Esophagus squamous epithelium (tissue), 5 donors: ENCODE data around the gene TGFB1. TPM values are rescaled to one million over a fixed set of nuclear protein-coding genes. Genes with fewer than 3 reads are reported as not detected.

Experiments used
- DNase-seq: peaks from one replicate; lab custom pipeline; 2025; lab: John Stamatoyannopoulos, UW
- H3K27ac ChIP-seq, 4 donors: fragments of 200-600 bp; sonication (generic); one replicate each; pipeline ENCODE4 v1.5.1; 2016 to 2019; ENCODE audit warnings: mild to moderate bottlenecking in 1 of 4
- H3K27me3 ChIP-seq, 4 donors: fragments of 200-600 bp; sonication (generic); 1 replicate in 3 of 4; 2 replicates in 1 of 4; pipeline versions ENCODE4 v1.5.1 to v1.6.0; 2017 to 2021; ENCODE audit warnings: antibody characterized with exemption in 1 of 4
- H3K36me3 ChIP-seq, 3 donors: fragments of 200-600 bp; sonication (generic); one replicate each; pipeline ENCODE4 v1.5.1; 2016 to 2019
- H3K4me1 ChIP-seq, 3 donors: fragments of 200-600 bp; sonication (generic); one replicate each; pipeline ENCODE4 v1.5.1; 2017 to 2019
- H3K4me3 ChIP-seq, 4 donors: fragments of 200-600 bp; sonication (generic); 1 replicate in 3 of 4; 2 replicates in 1 of 4; pipeline ENCODE4 v1.5.1; 2016 to 2019; ENCODE audit warnings: mild to moderate bottlenecking in 2 of 4, moderate library complexity in 1 of 4
- H3K9me3 ChIP-seq, 3 donors: fragments of 200-600 bp; sonication (generic); one replicate each; pipeline ENCODE4 v1.5.1; 2016 to 2019
- CTCF ChIP-seq, 6 experiments: fragments of 450-650 bp in 4 of 6; fragments of 200-600 bp in 2 of 6; sonication (generic) in 2 of 6; IDR thresholded peaks; one replicate each; pipeline ENCODE4 v1.5.1; 2016 to 2019; ENCODE audit warnings: antibody characterized with exemption in 6 of 6, mild to moderate bottlenecking in 4 of 6, moderate library complexity in 4 of 6
- POLR2A ChIP-seq, 4 donors: fragments of 450-650 bp; IDR thresholded peaks; one replicate each; pipeline ENCODE4 v1.6.1; 2017; ENCODE audit warnings: antibody characterized with exemption in 4 of 4, mild to moderate bottlenecking in 4 of 4, moderate library complexity in 3 of 4
- WGBS, 2 donors: methylation state at CpG; one replicate each; pipeline ENCODE4 v1.1.5; 2018; 5-methylcytosine and 5-hydroxymethylcytosine counted together
- intact Hi-C: fragments of 100-400 bp; cut with DNase I; formaldehyde crosslinking; loops from one replicate; pipeline ENCODE4 v1.15.0; 2022
- total RNA-seq, 4 donors: library from RNA; depleted of rRNA; stranded (reverse); fragments of >200 nt; gene quantifications; one replicate each; pipeline ENCODE4 v1.1.0, GENCODE V29; 2016
- donor health status: DM: yes; HTN: yes; CAD: no.

The TGFB1 gene
- total RNA-seq, 4 donors from 2014 or later = 13.6 to 36.2 (median 31.9) TPM

GRCh38 chr19:41325947-41326706 lies 27.6 kb downstream of the TGFB1 start:
- 55% methylated on average over 6 to 16 of the region's 30 CpGs for WGBS, 2 donors
- TF ChIP-seq POLR2A (IDR thresholded peaks at IDR 0.05) (no peak), CTCF (IDR thresholded peaks at IDR 0.05) (no peak)
- DNase-seq = no peak
- H3K27ac ChIP-seq = peak overlapping the region; percentile 59 to 93 (median 87)
- no peaks in the 10 kb centered on the region for H3K9me3 ChIP-seq
- H3K36me3 ChIP-seq = peaks cover 2 to 42% (median 5%) of the 10 kb centered on the region in 3 donors
- H3K4me1 ChIP-seq = peaks cover 60 to 97% (median 75%) of the 10 kb centered on the region in 3 donors
- H3K4me3 ChIP-seq = peak overlapping the region in 3 of 4 donors; percentile 15 to 53 (median 24)
- intact Hi-C loops = no loop called here
- H3K27me3 ChIP-seq = no peaks in the 10 kb centered on the region

- DNase-seq = no peak
- H3K4me1 ChIP-seq = peaks cover 60 to 94% (median 75%) of the 10 kb centered on the region in 3 donors
- intact Hi-C loops = no loop called here
- TF ChIP-seq CTCF (IDR thresholded peaks at IDR 0.05) (no peak), POLR2A (IDR thresholded peaks at IDR 0.05) (no peak)
- WGBS, 2 donors = 13 to 17% methylated on average over 1 of the region's 10 CpGs
- H3K27ac ChIP-seq = peak overlapping the region; percentile 59 to 93 (median 87)
- H3K9me3 ChIP-seq = no peaks in the 10 kb centered on the region
- peak overlapping the region in 3 of 4 donors; percentile 15 to 53 (median 24) for H3K4me3 ChIP-seq
- H3K27me3 ChIP-seq = no peaks in the 10 kb centered on the region
- H3K36me3 ChIP-seq = peaks cover 5 to 42% (median 7%) of the 10 kb centered on the region in 3 donors
These were observed 28.1 kb downstream of the TGFB1 start for GRCh38 chr19:41325640-41325946.

- H3K4me3 ChIP-seq = peak overlapping the region in 3 of 4 donors; percentile 15 to 53 (median 24)
- intact Hi-C loops = no loop called here
- peaks cover 60 to 88% (median 75%) of the 10 kb centered on the region in 3 donors for H3K4me1 ChIP-seq
- H3K27me3 ChIP-seq = no peaks in the 10 kb centered on the region
- H3K36me3 ChIP-seq = peaks cover 7 to 42% (median 12%) of the 10 kb centered on the region in 3 donors
- 21 to 23% methylated on average over 16 to 21 of the region's 23 CpGs for WGBS, 2 donors
- no peaks in the 10 kb centered on the region for H3K9me3 ChIP-seq
- TF ChIP-seq POLR2A (IDR thresholded peaks at IDR 0.05) (peak in 1 of 4 donors; percentile 13), CTCF (IDR thresholded peaks at IDR 0.05) (no peak)
- no peak for DNase-seq
- peak overlapping the region; percentile 59 to 93 (median 87) for H3K27ac ChIP-seq
These were observed 28.6 kb downstream of the TGFB1 start for GRCh38 chr19:41324921-41325639.

- Histone ChIP-seq H3K4me3 (no peak overlapping the region), H3K4me1 (peaks cover 57 to 84% (median 75%) of the 10 kb centered on the region in 3 donors), H3K27ac (peak overlapping the region; percentile 59 to 93 (median 87)), H3K36me3 (peaks cover 14 to 42% (median 19%) of the 10 kb centered on the region in 3 donors), H3K27me3 (no peaks in the 10 kb centered on the region), H3K9me3 (no peaks in the 10 kb centered on the region)
- no peak for DNase-seq
- TF ChIP-seq CTCF (IDR thresholded peaks at IDR 0.05) (no peak), POLR2A (IDR thresholded peaks at IDR 0.05) (no peak)
- WGBS, 2 donors = 70% methylated on average over 3 to 7 of the region's 7 CpGs
- intact Hi-C loops = no loop called here
These were observed 29.5 kb downstream of the TGFB1 start for GRCh38 chr19:41324231-41324702.
